ENCODE data around the gene HSPA4L.

GRCh38 chr4:127832585-127832984, 50.5 kb downstream of the HSPA4L start:
- TF ChIP-seq POLR2AphosphoS5 (IDR thresholded peaks at IDR 0.05; ENCODE audit: low read depth, low read length) (no peak), TAF1 (IDR thresholded peaks at IDR 0.05; ENCODE audit: borderline replicate concordance, insufficient read depth, low read length) (no peak), REST (IDR thresholded peaks at IDR 0.05; ENCODE audit: insufficient read depth in 1 of 2, low read depth in 2 of 2, low read length in 2 of 2) (no peak), SIN3A (IDR thresholded peaks at IDR 0.05; ENCODE audit: borderline replicate concordance, insufficient read depth, low read length) (no peak), FOXP2 (optimal IDR thresholded peaks at IDR 0.05; ENCODE audit: borderline replicate concordance, extremely low read depth, extremely low read length, insufficient read depth) (no peak)
